ENCODE data around the gene PLOD3. TPM values are rescaled to one million over a fixed set of nuclear protein-coding genes. Genes with fewer than 3 reads are reported as not detected.

PLOD3 gene
- total and polyA plus RNA-seq, 4 donors: 38.9 to 104 (median 58.2) TPM

DNA sequence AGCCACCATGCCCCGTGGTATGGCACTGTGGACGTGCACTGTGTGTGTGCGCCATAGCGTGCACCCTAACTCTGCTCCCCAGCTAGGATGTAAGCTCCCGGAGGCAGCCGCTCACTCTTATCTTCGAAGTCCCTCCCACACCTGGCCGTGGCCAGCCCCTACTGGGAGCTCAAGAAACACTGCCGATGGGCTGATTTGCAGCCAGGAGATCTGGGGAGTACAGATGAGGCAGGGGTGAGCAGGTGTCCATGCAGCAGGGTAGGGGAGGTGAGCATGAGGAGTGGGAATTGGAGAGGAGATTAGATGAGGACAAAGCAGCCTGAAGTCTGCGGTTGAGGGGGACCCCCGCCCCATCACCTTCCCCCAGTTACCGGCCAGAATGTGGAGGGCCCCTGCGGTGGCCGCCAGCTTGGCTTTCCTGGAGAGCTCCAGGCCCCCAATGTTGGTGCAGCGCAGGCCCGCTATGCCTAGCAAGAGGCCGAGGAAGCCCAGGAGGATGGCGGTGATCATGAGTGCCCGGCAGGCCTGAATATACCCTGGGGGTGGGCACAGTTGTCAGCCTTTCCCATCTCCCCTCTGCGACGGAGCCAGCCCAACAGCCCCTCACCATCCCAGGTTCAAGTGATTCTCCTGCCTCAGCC, 16.6 kb upstream of the PLOD3 start:
- H3K36me3 ChIP-seq (ENCODE audit: control insufficient read depth in 4 of 4, insufficient read depth in 4 of 4, low read length in 4 of 4): peaks cover 3 to 22% (median 8%) of the 10 kb centered on the region in 4 donors
- no peak overlapping the region for H3K27ac ChIP-seq (ENCODE audit: low read depth in 1 of 2, low read length in 1 of 2)
- WGBS, 2 donors: 88 to 93% methylated on average over 21 of the region's 21 CpGs
- DNase-seq (no peak), ATAC-seq (ENCODE audit: insufficient read depth, low FRiP score) (no peak)
- no peak overlapping the region for H3K9ac ChIP-seq (ENCODE audit: insufficient read depth in 1 of 2, low read length in 2 of 2)
- no peaks in the 10 kb centered on the region for H3K9me3 ChIP-seq (ENCODE audit: control insufficient read depth in 4 of 4, insufficient read depth in 3 of 4, low read length in 3 of 4)
- peaks cover 0 to 18% (median 13%) of the 10 kb centered on the region in 5 donors for H3K4me1 ChIP-seq (ENCODE audit: control insufficient read depth in 5 of 5, insufficient read depth in 5 of 5, low read length in 5 of 5)
- H3K27me3 ChIP-seq (ENCODE audit: control insufficient read depth in 3 of 3, insufficient read depth in 3 of 3, low read length in 2 of 3): no peaks in the 10 kb centered on the region
- TF ChIP-seq, protein P1, sequence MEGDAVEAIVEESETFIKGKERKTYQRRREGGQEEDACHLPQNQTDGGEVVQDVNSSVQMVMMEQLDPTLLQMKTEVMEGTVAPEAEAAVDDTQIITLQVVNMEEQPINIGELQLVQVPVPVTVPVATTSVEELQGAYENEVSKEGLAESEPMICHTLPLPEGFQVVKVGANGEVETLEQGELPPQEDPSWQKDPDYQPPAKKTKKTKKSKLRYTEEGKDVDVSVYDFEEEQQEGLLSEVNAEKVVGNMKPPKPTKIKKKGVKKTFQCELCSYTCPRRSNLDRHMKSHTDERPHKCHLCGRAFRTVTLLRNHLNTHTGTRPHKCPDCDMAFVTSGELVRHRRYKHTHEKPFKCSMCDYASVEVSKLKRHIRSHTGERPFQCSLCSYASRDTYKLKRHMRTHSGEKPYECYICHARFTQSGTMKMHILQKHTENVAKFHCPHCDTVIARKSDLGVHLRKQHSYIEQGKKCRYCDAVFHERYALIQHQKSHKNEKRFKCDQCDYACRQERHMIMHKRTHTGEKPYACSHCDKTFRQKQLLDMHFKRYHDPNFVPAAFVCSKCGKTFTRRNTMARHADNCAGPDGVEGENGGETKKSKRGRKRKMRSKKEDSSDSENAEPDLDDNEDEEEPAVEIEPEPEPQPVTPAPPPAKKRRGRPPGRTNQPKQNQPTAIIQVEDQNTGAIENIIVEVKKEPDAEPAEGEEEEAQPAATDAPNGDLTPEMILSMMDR (IDR thresholded peaks at IDR 0.05; ENCODE audit: control extremely low read depth, extremely low read depth): no peak
- no peak overlapping the region for H3K4me3 ChIP-seq

DNA sequence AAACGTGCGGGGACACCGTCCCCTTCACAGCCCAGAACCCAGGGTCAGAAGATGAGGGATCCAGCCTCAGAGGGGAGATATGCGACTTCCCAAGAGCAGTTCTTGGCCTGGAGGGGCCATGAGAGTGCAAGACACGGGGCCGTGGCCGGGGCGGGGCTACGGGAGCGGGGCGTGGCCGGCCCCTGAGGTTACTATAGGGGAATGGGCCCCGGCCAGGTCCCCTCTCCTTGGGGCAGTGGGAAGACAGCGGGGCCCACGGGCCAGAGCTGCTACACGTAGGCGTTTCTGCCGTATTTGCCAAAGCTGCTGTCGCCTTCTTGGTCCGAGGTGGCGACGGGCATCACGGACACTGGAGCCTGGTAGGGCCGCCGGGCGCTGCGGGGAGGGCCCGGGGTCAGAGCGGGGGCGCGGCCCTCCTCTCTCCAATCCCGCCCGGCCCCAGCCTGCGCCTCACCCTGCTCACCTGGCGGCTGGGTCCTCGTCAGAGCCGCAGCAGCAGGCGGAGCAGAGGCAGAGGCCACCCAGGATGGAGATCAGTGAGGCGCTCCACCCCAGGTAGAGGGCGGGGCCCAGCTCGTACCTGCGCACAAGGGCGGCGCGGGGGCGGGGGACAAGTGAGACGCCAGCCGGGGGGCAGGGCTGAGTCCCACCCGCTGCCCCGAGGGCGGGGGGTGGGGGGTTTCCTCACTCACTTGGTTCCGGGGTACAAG, 14.9 kb upstream of the PLOD3 start:
- TF ChIP-seq, protein P1 (IDR thresholded peaks at IDR 0.05; ENCODE audit: control extremely low read depth, extremely low read depth): no peak
- ATAC-seq (ENCODE audit: insufficient read depth, low FRiP score) (peak; percentile 76), DNase-seq (peak in 1 of 3 donors; percentile 43)
- H3K27ac ChIP-seq (ENCODE audit: low read depth in 1 of 2, low read length in 1 of 2): peak overlapping the region in 1 of 2 donors; percentile 71
- peaks cover 3 to 22% (median 4%) of the 10 kb centered on the region in 4 donors for H3K36me3 ChIP-seq (ENCODE audit: control insufficient read depth in 4 of 4, insufficient read depth in 4 of 4, low read length in 4 of 4)
- H3K4me1 ChIP-seq (ENCODE audit: control insufficient read depth in 5 of 5, insufficient read depth in 5 of 5, low read length in 5 of 5): peaks cover 0 to 13% (median 7%) of the 10 kb centered on the region in 5 donors
- WGBS, 2 donors: 35 to 76% methylated on average over 51 to 52 of the region's 52 CpGs
- no peaks in the 10 kb centered on the region for H3K27me3 ChIP-seq (ENCODE audit: control insufficient read depth in 3 of 3, insufficient read depth in 3 of 3, low read length in 2 of 3)
- H3K9me3 ChIP-seq (ENCODE audit: control insufficient read depth in 4 of 4, insufficient read depth in 3 of 4, low read length in 3 of 4): no peaks in the 10 kb centered on the region
- peak overlapping the region; percentile 36 for H3K4me3 ChIP-seq
- no peak overlapping the region for H3K9ac ChIP-seq (ENCODE audit: insufficient read depth in 1 of 2, low read length in 2 of 2)

DNA sequence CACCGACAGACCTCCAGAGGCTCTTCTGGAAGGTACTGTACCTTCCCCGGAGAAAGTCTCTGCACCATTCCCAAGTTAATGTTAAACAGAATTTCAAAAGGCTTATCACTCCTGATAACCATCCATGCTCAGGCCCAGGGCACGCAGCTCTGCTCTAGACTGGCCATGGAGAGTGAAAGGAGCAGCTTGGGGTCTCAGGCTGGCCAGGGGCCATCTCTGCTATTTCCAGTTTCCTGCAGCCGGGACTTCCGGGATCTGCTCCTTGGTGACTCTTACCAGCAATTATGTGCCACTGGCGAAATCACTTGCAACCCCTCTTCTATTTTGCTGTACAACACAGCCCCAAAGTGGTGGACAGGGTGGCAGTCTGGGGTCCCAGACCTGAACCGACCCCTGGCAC, 14.3 kb upstream of the PLOD3 start:
- WGBS, 2 donors: 51 to 70% methylated on average over 7 of the region's 7 CpGs
- no peak for ATAC-seq (ENCODE audit: insufficient read depth, low FRiP score)
- Histone ChIP-seq H3K36me3 (ENCODE audit: control insufficient read depth in 4 of 4, insufficient read depth in 4 of 4, low read length in 4 of 4) (peaks cover 3 to 21% (median 4%) of the 10 kb centered on the region in 4 donors), H3K9ac (ENCODE audit: insufficient read depth in 1 of 2, low read length in 2 of 2) (no peak overlapping the region), H3K4me3 (no peak overlapping the region), H3K4me1 (ENCODE audit: control insufficient read depth in 5 of 5, insufficient read depth in 5 of 5, low read length in 5 of 5) (peaks cover 2 to 10% (median 7%) of the 10 kb centered on the region in 5 donors), H3K27me3 (ENCODE audit: control insufficient read depth in 3 of 3, insufficient read depth in 3 of 3, low read length in 2 of 3) (no peaks in the 10 kb centered on the region), H3K9me3 (ENCODE audit: control insufficient read depth in 4 of 4, insufficient read depth in 3 of 4, low read length in 3 of 4) (no peaks in the 10 kb centered on the region), H3K27ac (ENCODE audit: low read depth in 1 of 2, low read length in 1 of 2) (peak overlapping the region in 1 of 2 donors; percentile 71)
- TF ChIP-seq, protein P1 (IDR thresholded peaks at IDR 0.05; ENCODE audit: control extremely low read depth, extremely low read depth): no peak
- DNase-seq: peak in 1 of 3 donors; percentile 35

Measured in lung (tissue), 12 donors.